NCI-H1417 treated with DMSO at 0.1 percent for 48 hours (cell line): ENCODE results near the gene GABRR3.

Experiments used
- DNase-seq: peaks from one replicate; lab custom pipeline; 2025; lab: John Stamatoyannopoulos, UW

GABRR3 gene

GRCh38 chr3:98035208-98035607 is at the start of gene GABRR3:
TSS of gene GABRR3 (minus strand) at chr3:98035315. CDS start at chr3:98034987, 328 bp downstream.
- DNase-seq, result no peak

- DNase-seq, result no peak
These were observed 38.4 kb upstream of the GABRR3 start for GRCh38 chr3:98073486-98073885.

GRCh38 chr3:98070840-98071239 is 35.7 kb upstream of the GABRR3 start:
- DNase-seq, result no peak

GRCh38 chr3:98068824-98069223 is 33.7 kb upstream of the GABRR3 start:
- DNase-seq, result no peak

GRCh38 chr3:98058244-98058960 is 23.3 kb upstream of the GABRR3 start:
- DNase-seq, result no peak

- DNase-seq, result no peak
These were observed 22.5 kb upstream of the GABRR3 start for GRCh38 chr3:98057631-98058030.

- no peak for DNase-seq
These were observed 20.9 kb upstream of the GABRR3 start for GRCh38 chr3:98056035-98056434.

GRCh38 chr3:98049271-98049670 is 14.2 kb upstream of the GABRR3 start:
- no peak for DNase-seq

- no peak for DNase-seq
These were observed 13.5 kb upstream of the GABRR3 start for GRCh38 chr3:98048586-98048985.

- no peak for DNase-seq
These were observed 6.2 kb upstream of the GABRR3 start for GRCh38 chr3:98041350-98041749.

- DNase-seq, result peak; percentile 31
These were observed 4.4 kb upstream of the GABRR3 start for GRCh38 chr3:98039322-98040024.

GRCh38 chr3:98038876-98039275 is 3.8 kb upstream of the GABRR3 start:
- no peak for DNase-seq

- no peak for DNase-seq
These were observed 3.2 kb upstream of the GABRR3 start for GRCh38 chr3:98038286-98038685.

GRCh38 chr3:98034486-98034885 is 629 bp downstream of the GABRR3 start:
- DNase-seq, result no peak

GRCh38 chr3:98034036-98034435 is 1.1 kb downstream of the GABRR3 start:
- DNase-seq, result no peak

GRCh38 chr3:98032904-98033303 is 2.2 kb downstream of the GABRR3 start:
- DNase-seq, result no peak

- no peak for DNase-seq
These were observed 2.9 kb downstream of the GABRR3 start for GRCh38 chr3:98032265-98032664.

- no peak for DNase-seq
These were observed 6.0 kb downstream of the GABRR3 start for GRCh38 chr3:98029083-98029482.

GRCh38 chr3:98027085-98027446 is 8.0 kb downstream of the GABRR3 start:
- DNase-seq, result no peak

- no peak for DNase-seq
These were observed 8.6 kb downstream of the GABRR3 start for GRCh38 chr3:98026425-98027084.

GRCh38 chr3:98025392-98025945 is 9.6 kb downstream of the GABRR3 start:
- no peak for DNase-seq

GRCh38 chr3:98022978-98023820 is 11.9 kb downstream of the GABRR3 start:
- no peak for DNase-seq
